GM23338 (cell line): ENCODE data around the gene MEN1. TPM values are rescaled to one million over a fixed set of nuclear protein-coding genes. Genes with fewer than 3 reads are reported as not detected.

ENCODE experiments used
- ATAC-seq: fragments of 200-7000 bp; cut with Tn5 transposase; 3 replicates; pipeline ENCODE4 v1.9.1; 2020
- DNase-seq: peaks from one replicate; pipeline ENCODE4 v3.0.0-alpha.2; 2015; ENCODE audit warnings: low spot score
- H2AFZ ChIP-seq: fragments of 200-600 bp; sonication (generic); 2 replicates; pipeline ENCODE4 v1.8.0; 2016; ENCODE audit warnings: antibody characterized with exemption, mild to moderate bottlenecking, moderate library complexity
- H3F3A ChIP-seq: fragments of 200-600 bp; sonication (generic); replicated peaks from 2 replicates; pipeline ENCODE4 v1.8.0; 2017; ENCODE audit warnings: antibody characterized with exemption, mixed run types, low read depth
- H3K27ac ChIP-seq: fragments of 200-600 bp; sonication (generic); 2 replicates; pipeline ENCODE4 v1.6.1; 2016; ENCODE audit warnings: low read depth
- H3K27me3 ChIP-seq: fragments of 200-600 bp; sonication (generic); 2 replicates; pipeline ENCODE4 v1.8.0; 2016; ENCODE audit warnings: mild to moderate bottlenecking, mixed run types, moderate library complexity; ENCODE audit not compliant: insufficient read depth
- H3K36me3 ChIP-seq: fragments of 200-600 bp; sonication (generic); 2 replicates; pipeline ENCODE4 v1.8.0; 2016; ENCODE audit warnings: mild to moderate bottlenecking; ENCODE audit not compliant: insufficient read depth
- H3K4me1 ChIP-seq: fragments of 200-600 bp; sonication (generic); 2 replicates; pipeline ENCODE4 v1.8.0; 2016; ENCODE audit warnings: mild to moderate bottlenecking, moderate library complexity; ENCODE audit not compliant: insufficient read depth
- H3K4me2 ChIP-seq: fragments of 200-600 bp; sonication (generic); 2 replicates; pipeline ENCODE4 v1.7.1; 2017; ENCODE audit warnings: mixed run types
- H3K4me3 ChIP-seq: fragments of 200-600 bp; sonication (generic); 2 replicates; pipeline ENCODE4 v1.6.1; 2016; ENCODE audit warnings: mixed run types
- H3K79me2 ChIP-seq: fragments of 200-600 bp; sonication (generic); replicated peaks from 2 replicates; pipeline ENCODE4 v1.8.0; 2017; ENCODE audit warnings: mild to moderate bottlenecking; ENCODE audit not compliant: insufficient read depth
- H3K9me2 ChIP-seq: fragments of 200-600 bp; sonication (generic); 2 replicates; pipeline ENCODE4 v1.8.0; 2017; ENCODE audit not compliant: insufficient read depth
- H4K20me1 ChIP-seq: fragments of 200-600 bp; sonication (generic); replicated peaks from 2 replicates; pipeline ENCODE4 v1.8.0; 2017; ENCODE audit warnings: mild to moderate bottlenecking; ENCODE audit not compliant: insufficient read depth
- H3K27ac Mint-ChIP-seq: 2 replicates; pipeline ENCODE4 v1.8.0; 2020; ENCODE audit warnings: inconsistent platforms, mild to moderate bottlenecking, moderate library complexity, mixed read lengths
- H3K27me3 Mint-ChIP-seq: 3 replicates; pipeline ENCODE4 v1.8.0; 2022; ENCODE audit warnings: low read depth, mild to moderate bottlenecking, moderate library complexity, mixed read lengths, inconsistent platforms; ENCODE audit not compliant: insufficient read depth, poor library complexity
- H3K36me3 Mint-ChIP-seq: 3 replicates; pipeline ENCODE4 v1.8.0; 2021; ENCODE audit warnings: low read depth, mild to moderate bottlenecking, inconsistent platforms, moderate library complexity, mixed read lengths
- H3K4me1 Mint-ChIP-seq: 3 replicates; pipeline ENCODE4 v1.8.0; 2020; ENCODE audit warnings: mild to moderate bottlenecking, inconsistent platforms, mixed read lengths
- H3K4me3 Mint-ChIP-seq: 3 replicates; pipeline ENCODE4 v1.8.0; 2021; ENCODE audit warnings: moderate library complexity, mild to moderate bottlenecking, inconsistent platforms, mixed read lengths
- H3K9me3 Mint-ChIP-seq: 3 replicates; pipeline ENCODE4 v1.8.0; 2020; ENCODE audit warnings: moderate library complexity, mild to moderate bottlenecking, inconsistent platforms, mixed read lengths
- EZH2 ChIP-seq: fragments of 200-600 bp; sonication (generic); IDR thresholded peaks from one replicate; pipeline ENCODE4 v1.8.0; 2017; ENCODE audit warnings: antibody characterized with exemption, mild to moderate bottlenecking, low read depth; ENCODE audit not compliant: unreplicated experiment
- EZH2phosphoT487 ChIP-seq: fragments of 200-600 bp; sonication (generic); IDR thresholded peaks from one replicate; pipeline ENCODE4 v1.8.1; 2018; ENCODE audit warnings: antibody characterized with exemption; ENCODE audit not compliant: unreplicated experiment
- JUNB ChIP-seq: IDR thresholded peaks from one replicate; pipeline ENCODE4 v1.6.1; 2016; ENCODE audit warnings: antibody characterized with exemption; ENCODE audit not compliant: unreplicated experiment
- POLR2AphosphoS5 ChIP-seq: IDR thresholded peaks from 2 replicates; pipeline ENCODE4 v1.6.1; 2016; ENCODE audit warnings: antibody characterized with exemption, low read depth
- STAT1 ChIP-seq: IDR thresholded peaks from one replicate; pipeline ENCODE4 v1.6.1; 2016; ENCODE audit warnings: antibody characterized with exemption; ENCODE audit not compliant: unreplicated experiment
- ZNF114 ChIP-seq: fragments of 250-450 bp; sonication (Bioruptor Pico); IDR thresholded peaks from 2 replicates; pipeline ENCODE4 v1.5.0; 2020; ENCODE audit warnings: mild to moderate bottlenecking, moderate library complexity
- ZNF331 ChIP-seq: fragments of 250-450 bp; sonication (Bioruptor Pico); IDR thresholded peaks from 2 replicates; pipeline ENCODE4 v1.5.0; 2020; ENCODE audit warnings: low read depth, mild to moderate bottlenecking, moderate library complexity
- polyA plus RNA-seq: library from polyadenylated mRNA; unstranded; fragments of >200 nt; fragmentation: Nextera tagmentation; extraction: Ambion mirVana; gene quantifications from 2 replicates; pipeline ENCODE4 v1.2.1, GENCODE V29; 2016
- total RNA-seq: library from RNA; depleted of rRNA; stranded (reverse); fragments of >200 nt; shearing (Covaris generic); gene quantifications from 2 replicates; pipeline ENCODE4 v1.2.3, GENCODE V29; 2014
- TF ChIP-seq, protein P1 (sequence below): IDR thresholded peaks from 2 replicates; pipeline ENCODE4 v1.6.1; 2016; ENCODE audit warnings: antibody characterized with exemption
- TF ChIP-seq, protein P2 (sequence below): IDR thresholded peaks from one replicate; pipeline ENCODE4 v1.6.1; 2018; ENCODE audit warnings: antibody characterized with exemption; ENCODE audit not compliant: unreplicated experiment
- TF ChIP-seq, protein P3 (sequence below), 2 experiments: fragments of 200-600 bp in 1 of 2; sonication (generic) in 1 of 2; conservative IDR thresholded peaks; 2 replicates each; pipeline versions ENCODE4 v1.5.1 to v1.6.1; 2016 to 2017; ENCODE audit warnings: antibody characterized with exemption in 2 of 2, low read depth in 2 of 2, mild to moderate bottlenecking in 2 of 2, moderate library complexity in 1 of 2

The MEN1 gene
- total and polyA plus RNA-seq, 2 experiments from 2014 or later: 31.6 to 45.2 TPM

DNA sequence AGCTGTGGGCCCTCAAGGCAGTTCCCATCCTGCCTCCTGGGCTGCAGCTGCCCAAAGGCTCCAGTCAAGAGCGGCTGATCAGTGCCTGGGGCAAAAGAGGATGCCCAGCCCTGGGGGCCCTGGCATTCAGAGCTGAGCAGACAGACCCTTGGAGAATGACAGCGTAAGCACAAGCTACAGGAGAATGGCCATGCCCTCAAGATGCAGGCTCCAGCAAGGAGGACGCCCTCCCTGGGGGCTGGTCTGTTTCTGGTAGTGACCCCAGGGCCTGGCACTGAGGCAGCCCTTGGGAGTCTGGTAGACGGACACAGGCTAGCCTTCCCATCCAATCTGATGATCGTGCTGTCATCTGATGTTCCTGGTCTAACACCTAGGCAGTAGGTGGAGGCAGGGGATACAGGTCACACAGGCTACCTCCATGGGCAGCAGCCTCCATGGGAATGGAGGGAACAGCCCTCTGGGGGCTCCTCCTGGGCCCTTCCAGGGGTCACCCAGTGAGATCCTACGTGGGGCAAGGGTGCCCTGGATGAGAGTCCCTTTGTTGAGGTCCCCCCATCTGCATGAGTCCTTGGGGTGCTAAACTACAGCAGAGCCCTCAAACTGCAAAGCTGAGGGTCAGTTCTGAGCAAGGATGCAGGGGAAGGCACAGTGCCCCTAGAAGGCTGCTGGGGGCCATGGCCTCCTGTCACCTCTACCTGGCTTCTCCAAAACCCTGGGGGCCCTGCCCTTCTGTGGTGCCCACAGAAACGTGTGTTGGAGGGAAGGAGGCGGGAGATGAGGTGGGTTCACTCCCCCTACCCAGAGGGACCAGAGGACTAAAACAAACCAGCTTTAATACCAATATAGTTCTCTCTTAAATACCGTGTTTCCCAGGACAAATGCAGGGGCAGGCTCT, 21.8 kb downstream of the MEN1 start:
- ATAC-seq (no peak), DNase-seq (no peak)
- no peak for TF ChIP-seq EZH2
- TF ChIP-seq, protein P1, sequence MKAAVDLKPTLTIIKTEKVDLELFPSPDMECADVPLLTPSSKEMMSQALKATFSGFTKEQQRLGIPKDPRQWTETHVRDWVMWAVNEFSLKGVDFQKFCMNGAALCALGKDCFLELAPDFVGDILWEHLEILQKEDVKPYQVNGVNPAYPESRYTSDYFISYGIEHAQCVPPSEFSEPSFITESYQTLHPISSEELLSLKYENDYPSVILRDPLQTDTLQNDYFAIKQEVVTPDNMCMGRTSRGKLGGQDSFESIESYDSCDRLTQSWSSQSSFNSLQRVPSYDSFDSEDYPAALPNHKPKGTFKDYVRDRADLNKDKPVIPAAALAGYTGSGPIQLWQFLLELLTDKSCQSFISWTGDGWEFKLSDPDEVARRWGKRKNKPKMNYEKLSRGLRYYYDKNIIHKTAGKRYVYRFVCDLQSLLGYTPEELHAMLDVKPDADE: no peak
- no peak for TF ChIP-seq EZH2phosphoT487
- TF ChIP-seq POLR2AphosphoS5: no peak
- no peak for TF ChIP-seq ZNF114
- no peak for TF ChIP-seq STAT1
- no peak for TF ChIP-seq ZNF331 (CRISPR knock-in tag)
- TF ChIP-seq, protein P2, sequence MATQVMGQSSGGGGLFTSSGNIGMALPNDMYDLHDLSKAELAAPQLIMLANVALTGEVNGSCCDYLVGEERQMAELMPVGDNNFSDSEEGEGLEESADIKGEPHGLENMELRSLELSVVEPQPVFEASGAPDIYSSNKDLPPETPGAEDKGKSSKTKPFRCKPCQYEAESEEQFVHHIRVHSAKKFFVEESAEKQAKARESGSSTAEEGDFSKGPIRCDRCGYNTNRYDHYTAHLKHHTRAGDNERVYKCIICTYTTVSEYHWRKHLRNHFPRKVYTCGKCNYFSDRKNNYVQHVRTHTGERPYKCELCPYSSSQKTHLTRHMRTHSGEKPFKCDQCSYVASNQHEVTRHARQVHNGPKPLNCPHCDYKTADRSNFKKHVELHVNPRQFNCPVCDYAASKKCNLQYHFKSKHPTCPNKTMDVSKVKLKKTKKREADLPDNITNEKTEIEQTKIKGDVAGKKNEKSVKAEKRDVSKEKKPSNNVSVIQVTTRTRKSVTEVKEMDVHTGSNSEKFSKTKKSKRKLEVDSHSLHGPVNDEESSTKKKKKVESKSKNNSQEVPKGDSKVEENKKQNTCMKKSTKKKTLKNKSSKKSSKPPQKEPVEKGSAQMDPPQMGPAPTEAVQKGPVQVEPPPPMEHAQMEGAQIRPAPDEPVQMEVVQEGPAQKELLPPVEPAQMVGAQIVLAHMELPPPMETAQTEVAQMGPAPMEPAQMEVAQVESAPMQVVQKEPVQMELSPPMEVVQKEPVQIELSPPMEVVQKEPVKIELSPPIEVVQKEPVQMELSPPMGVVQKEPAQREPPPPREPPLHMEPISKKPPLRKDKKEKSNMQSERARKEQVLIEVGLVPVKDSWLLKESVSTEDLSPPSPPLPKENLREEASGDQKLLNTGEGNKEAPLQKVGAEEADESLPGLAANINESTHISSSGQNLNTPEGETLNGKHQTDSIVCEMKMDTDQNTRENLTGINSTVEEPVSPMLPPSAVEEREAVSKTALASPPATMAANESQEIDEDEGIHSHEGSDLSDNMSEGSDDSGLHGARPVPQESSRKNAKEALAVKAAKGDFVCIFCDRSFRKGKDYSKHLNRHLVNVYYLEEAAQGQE: no peak
- Mint-ChIP-seq H3K4me1 (no peaks in the 10 kb centered on the region; the same call in 2 of the 3 replicates), H3K27me3 (peaks cover 7% of the 10 kb centered on the region), H3K36me3 (no peaks in the 10 kb centered on the region), H3K27ac (no peak overlapping the region), H3K9me3 (no peaks in the 10 kb centered on the region), H3K4me3 (no peak overlapping the region)
- Histone ChIP-seq H3K9me2 (no peaks in the 10 kb centered on the region), H4K20me1 (no peaks in the 10 kb centered on the region), H3K4me1 (no peaks in the 10 kb centered on the region), H3K36me3 (no peaks in the 10 kb centered on the region), H3K4me2 (no peak overlapping the region), H2AFZ (no peak overlapping the region), H3F3A (0 out of 2 replicates have a peak, but pooled peaks cover 2% of the 10 kb centered on the region), H3K27me3 (no peaks in the 10 kb centered on the region), H3K27ac (no peak overlapping the region), H3K79me2 (no peaks in the 10 kb centered on the region), H3K4me3 (no peak overlapping the region)

DNA sequence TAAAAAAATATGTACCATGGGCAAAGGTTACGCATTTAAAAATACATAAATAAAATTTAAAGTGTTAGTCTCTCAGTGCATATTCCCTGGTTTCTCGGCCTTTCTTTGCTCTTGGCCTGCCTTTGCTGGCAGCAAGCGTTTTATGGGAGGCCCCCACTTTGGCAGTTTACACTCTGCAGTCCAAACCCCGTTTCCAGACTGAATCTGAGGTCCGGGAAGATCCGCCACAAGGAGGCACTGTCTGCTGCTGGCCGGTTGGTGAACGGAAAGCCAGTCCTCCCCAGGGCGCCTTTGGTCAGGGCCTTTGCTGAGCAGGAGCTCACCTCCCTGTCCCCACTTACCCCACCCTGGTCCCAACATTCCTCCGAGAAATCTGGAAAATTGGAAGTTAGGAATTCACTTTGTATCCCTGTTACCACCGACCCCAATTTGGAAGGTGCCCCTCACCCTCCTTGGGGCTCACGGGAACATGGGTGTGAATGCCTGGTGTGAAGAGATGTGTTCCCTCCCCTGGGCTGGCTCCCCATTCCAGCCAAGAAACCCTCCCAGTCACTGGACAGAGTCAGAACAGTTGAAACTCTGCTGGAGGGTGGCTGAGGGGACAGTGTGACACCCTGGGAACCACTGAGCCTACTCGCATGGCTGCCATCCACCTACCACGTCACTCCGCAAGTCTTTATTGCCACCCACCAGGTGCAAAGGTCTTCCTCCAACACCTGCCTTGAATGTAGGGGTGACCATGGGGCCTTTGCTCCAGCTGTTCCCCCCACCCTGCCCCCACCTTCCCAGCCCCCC, 22.6 kb downstream of the MEN1 start:
- Histone ChIP-seq H3K4me3 (no peak overlapping the region), H3K4me2 (no peak overlapping the region), H3K36me3 (no peaks in the 10 kb centered on the region), H3K27ac (no peak overlapping the region), H4K20me1 (no peaks in the 10 kb centered on the region), H3K79me2 (no peaks in the 10 kb centered on the region), H3K9me2 (no peaks in the 10 kb centered on the region), H2AFZ (no peak overlapping the region), H3K4me1 (no peaks in the 10 kb centered on the region), H3K27me3 (no peaks in the 10 kb centered on the region), H3F3A (0 out of 2 replicates have a peak, but pooled peaks cover 2% of the 10 kb centered on the region)
- Mint-ChIP-seq H3K27me3 (peaks cover 7% of the 10 kb centered on the region), H3K4me3 (no peak overlapping the region), H3K9me3 (no peaks in the 10 kb centered on the region), H3K36me3 (no peaks in the 10 kb centered on the region), H3K27ac (no peak overlapping the region), H3K4me1 (no peaks in the 10 kb centered on the region; the same call in 2 of the 3 replicates)
- ATAC-seq (peak; percentile 96), DNase-seq (peak; percentile 90)
- TF ChIP-seq EZH2: no peak
- TF ChIP-seq STAT1: no peak
- no peak for TF ChIP-seq POLR2AphosphoS5
- TF ChIP-seq, protein P3, sequence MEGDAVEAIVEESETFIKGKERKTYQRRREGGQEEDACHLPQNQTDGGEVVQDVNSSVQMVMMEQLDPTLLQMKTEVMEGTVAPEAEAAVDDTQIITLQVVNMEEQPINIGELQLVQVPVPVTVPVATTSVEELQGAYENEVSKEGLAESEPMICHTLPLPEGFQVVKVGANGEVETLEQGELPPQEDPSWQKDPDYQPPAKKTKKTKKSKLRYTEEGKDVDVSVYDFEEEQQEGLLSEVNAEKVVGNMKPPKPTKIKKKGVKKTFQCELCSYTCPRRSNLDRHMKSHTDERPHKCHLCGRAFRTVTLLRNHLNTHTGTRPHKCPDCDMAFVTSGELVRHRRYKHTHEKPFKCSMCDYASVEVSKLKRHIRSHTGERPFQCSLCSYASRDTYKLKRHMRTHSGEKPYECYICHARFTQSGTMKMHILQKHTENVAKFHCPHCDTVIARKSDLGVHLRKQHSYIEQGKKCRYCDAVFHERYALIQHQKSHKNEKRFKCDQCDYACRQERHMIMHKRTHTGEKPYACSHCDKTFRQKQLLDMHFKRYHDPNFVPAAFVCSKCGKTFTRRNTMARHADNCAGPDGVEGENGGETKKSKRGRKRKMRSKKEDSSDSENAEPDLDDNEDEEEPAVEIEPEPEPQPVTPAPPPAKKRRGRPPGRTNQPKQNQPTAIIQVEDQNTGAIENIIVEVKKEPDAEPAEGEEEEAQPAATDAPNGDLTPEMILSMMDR (conservative IDR thresholded peaks at IDR 0.05; ENCODE audit: low read depth in 2 of 2): peak; percentile 82 to 88
- no peak for TF ChIP-seq JUNB
